GM12878 (cell line): ENCODE data around the gene MBOAT2.

Experiments used
- EZH2 ChIP-seq: IDR thresholded peaks from 2 replicates; pipeline ENCODE4 v1.6.1; 2012; ENCODE audit warnings: low read depth, mild to moderate bottlenecking, control low read depth, inconsistent platforms, low read length, borderline replicate concordance; ENCODE audit not compliant: control insufficient read depth
- KAT2A ChIP-seq: conservative IDR thresholded peaks from 2 replicates; pipeline ENCODE4 v1.6.1; 2011; ENCODE audit warnings: low read depth, low read length; ENCODE audit not compliant: control insufficient read depth
- TARDBP ChIP-seq: IDR thresholded peaks from 2 replicates; pipeline ENCODE4 v1.6.1; 2016; ENCODE audit warnings: borderline replicate concordance
- TF ChIP-seq, protein P1 (sequence below), 3 experiments: IDR thresholded peaks in 2 of 3; conservative IDR thresholded peaks in 1 of 3; 2 replicates each; pipeline ENCODE4 v1.5.1; 2011; ENCODE audit warnings: low read depth in 3 of 3, low read length in 3 of 3, mild to moderate bottlenecking in 3 of 3, control low read depth in 2 of 3, moderate library complexity in 2 of 3, inconsistent platforms in 1 of 3, mixed read lengths in 1 of 3; ENCODE audit not compliant: control insufficient read depth in 2 of 3, insufficient read depth in 1 of 3; ENCODE audit errors: extremely low read depth in 1 of 3
- TF ChIP-seq, protein P2 (sequence below): fragments of 450-650 bp; formaldehyde crosslinking; IDR thresholded peaks from 2 replicates; pipeline ENCODE4 v1.4.0; 2020; ENCODE audit warnings: mild to moderate bottlenecking, moderate library complexity
- TF ChIP-seq, protein P3 (sequence below): IDR thresholded peaks from 2 replicates; pipeline ENCODE4 v1.6.1; 2012; ENCODE audit warnings: low read depth, low read length, improper control_type of control experiment
- TF ChIP-seq, protein P4 (sequence below): IDR thresholded peaks from 2 replicates; pipeline ENCODE4 v1.6.1; 2011; ENCODE audit warnings: borderline replicate concordance, low read depth, mild to moderate bottlenecking, moderate library complexity, mixed read lengths, low read length; ENCODE audit not compliant: insufficient read depth; ENCODE audit errors: extremely low read length
- TF ChIP-seq, protein P5 (sequence below): fragments of 150-350 bp; IDR thresholded peaks from 2 replicates; pipeline ENCODE4 v1.6.1; 2016; ENCODE audit warnings: low read depth, low read length

DNA sequence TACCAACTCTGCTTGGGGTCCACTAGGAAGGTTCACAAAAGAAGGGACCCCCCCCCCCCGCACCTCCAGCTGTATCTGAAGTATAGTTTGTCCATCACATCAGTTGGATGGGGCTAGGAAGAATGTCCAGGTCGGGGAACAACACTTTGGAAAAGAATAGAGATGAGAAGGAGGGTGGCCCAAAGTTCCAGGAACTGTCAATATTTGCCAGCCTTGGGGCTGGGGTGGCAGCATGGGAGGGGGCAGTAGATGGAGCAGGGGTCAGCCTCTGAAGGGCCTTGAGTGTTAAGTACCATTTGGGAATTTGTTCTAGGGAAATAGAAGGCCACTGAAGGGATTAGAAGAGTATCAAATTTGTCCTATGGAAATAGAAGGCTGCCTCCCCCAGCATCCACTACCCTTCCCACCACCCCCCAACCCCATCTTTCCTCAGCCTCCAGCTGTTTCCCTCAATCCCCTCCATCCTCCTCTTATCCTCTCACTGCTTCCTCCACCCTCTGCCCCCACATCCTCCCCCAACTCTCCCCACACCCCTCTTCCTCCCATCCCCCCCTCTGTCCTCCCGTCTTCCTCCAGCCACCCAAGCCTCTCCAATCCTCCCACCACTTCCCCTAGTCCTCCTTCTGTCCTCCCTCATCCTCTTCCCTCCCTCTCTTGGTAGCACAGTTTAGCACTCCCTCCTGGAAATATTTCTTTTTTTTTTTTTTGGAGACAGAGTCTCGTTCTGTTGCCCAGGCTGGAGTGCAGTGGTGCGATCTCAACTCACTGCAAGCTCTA is 164.1 kb downstream of the MBOAT2 start:
- TF ChIP-seq, protein P1, sequence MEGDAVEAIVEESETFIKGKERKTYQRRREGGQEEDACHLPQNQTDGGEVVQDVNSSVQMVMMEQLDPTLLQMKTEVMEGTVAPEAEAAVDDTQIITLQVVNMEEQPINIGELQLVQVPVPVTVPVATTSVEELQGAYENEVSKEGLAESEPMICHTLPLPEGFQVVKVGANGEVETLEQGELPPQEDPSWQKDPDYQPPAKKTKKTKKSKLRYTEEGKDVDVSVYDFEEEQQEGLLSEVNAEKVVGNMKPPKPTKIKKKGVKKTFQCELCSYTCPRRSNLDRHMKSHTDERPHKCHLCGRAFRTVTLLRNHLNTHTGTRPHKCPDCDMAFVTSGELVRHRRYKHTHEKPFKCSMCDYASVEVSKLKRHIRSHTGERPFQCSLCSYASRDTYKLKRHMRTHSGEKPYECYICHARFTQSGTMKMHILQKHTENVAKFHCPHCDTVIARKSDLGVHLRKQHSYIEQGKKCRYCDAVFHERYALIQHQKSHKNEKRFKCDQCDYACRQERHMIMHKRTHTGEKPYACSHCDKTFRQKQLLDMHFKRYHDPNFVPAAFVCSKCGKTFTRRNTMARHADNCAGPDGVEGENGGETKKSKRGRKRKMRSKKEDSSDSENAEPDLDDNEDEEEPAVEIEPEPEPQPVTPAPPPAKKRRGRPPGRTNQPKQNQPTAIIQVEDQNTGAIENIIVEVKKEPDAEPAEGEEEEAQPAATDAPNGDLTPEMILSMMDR (IDR thresholded peaks at IDR 0.05 in 2 of 3, conservative IDR thresholded peaks at IDR 0.05 in 1 of 3; ENCODE audit: control insufficient read depth in 2 of 3, extremely low read depth in 1 of 3, insufficient read depth in 1 of 3, low read depth in 3 of 3, low read length in 3 of 3): no peak
- TF ChIP-seq KAT2A (no peak), TARDBP (no peak), EZH2 (no peak)
- TF ChIP-seq, protein P2, sequence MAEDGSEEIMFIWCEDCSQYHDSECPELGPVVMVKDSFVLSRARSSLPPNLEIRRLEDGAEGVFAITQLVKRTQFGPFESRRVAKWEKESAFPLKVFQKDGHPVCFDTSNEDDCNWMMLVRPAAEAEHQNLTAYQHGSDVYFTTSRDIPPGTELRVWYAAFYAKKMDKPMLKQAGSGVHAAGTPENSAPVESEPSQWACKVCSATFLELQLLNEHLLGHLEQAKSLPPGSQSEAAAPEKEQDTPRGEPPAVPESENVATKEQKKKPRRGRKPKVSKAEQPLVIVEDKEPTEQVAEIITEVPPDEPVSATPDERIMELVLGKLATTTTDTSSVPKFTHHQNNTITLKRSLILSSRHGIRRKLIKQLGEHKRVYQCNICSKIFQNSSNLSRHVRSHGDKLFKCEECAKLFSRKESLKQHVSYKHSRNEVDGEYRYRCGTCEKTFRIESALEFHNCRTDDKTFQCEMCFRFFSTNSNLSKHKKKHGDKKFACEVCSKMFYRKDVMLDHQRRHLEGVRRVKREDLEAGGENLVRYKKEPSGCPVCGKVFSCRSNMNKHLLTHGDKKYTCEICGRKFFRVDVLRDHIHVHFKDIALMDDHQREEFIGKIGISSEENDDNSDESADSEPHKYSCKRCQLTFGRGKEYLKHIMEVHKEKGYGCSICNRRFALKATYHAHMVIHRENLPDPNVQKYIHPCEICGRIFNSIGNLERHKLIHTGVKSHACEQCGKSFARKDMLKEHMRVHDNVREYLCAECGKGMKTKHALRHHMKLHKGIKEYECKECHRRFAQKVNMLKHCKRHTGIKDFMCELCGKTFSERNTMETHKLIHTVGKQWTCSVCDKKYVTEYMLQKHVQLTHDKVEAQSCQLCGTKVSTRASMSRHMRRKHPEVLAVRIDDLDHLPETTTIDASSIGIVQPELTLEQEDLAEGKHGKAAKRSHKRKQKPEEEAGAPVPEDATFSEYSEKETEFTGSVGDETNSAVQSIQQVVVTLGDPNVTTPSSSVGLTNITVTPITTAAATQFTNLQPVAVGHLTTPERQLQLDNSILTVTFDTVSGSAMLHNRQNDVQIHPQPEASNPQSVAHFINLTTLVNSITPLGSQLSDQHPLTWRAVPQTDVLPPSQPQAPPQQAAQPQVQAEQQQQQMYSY (CRISPR knock-in tag): no peak
- TF ChIP-seq, protein P3, sequence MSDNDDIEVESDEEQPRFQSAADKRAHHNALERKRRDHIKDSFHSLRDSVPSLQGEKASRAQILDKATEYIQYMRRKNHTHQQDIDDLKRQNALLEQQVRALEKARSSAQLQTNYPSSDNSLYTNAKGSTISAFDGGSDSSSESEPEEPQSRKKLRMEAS: no peak
- TF ChIP-seq, protein P4, sequence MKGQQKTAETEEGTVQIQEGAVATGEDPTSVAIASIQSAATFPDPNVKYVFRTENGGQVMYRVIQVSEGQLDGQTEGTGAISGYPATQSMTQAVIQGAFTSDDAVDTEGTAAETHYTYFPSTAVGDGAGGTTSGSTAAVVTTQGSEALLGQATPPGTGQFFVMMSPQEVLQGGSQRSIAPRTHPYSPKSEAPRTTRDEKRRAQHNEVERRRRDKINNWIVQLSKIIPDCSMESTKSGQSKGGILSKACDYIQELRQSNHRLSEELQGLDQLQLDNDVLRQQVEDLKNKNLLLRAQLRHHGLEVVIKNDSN: no peak
- TF ChIP-seq, protein P5, sequence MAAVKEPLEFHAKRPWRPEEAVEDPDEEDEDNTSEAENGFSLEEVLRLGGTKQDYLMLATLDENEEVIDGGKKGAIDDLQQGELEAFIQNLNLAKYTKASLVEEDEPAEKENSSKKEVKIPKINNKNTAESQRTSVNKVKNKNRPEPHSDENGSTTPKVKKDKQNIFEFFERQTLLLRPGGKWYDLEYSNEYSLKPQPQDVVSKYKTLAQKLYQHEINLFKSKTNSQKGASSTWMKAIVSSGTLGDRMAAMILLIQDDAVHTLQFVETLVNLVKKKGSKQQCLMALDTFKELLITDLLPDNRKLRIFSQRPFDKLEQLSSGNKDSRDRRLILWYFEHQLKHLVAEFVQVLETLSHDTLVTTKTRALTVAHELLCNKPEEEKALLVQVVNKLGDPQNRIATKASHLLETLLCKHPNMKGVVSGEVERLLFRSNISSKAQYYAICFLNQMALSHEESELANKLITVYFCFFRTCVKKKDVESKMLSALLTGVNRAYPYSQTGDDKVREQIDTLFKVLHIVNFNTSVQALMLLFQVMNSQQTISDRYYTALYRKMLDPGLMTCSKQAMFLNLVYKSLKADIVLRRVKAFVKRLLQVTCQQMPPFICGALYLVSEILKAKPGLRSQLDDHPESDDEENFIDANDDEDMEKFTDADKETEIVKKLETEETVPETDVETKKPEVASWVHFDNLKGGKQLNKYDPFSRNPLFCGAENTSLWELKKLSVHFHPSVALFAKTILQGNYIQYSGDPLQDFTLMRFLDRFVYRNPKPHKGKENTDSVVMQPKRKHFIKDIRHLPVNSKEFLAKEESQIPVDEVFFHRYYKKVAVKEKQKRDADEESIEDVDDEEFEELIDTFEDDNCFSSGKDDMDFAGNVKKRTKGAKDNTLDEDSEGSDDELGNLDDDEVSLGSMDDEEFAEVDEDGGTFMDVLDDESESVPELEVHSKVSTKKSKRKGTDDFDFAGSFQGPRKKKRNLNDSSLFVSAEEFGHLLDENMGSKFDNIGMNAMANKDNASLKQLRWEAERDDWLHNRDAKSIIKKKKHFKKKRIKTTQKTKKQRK: no peak
